GM12872 (cell line): ENCODE results near the gene THOC1.

Experiments used
- CTCF ChIP-seq: IDR thresholded peaks from 3 replicates; pipeline ENCODE4 v1.5.1; 2011; ENCODE audit warnings: low read depth, mild to moderate bottlenecking, low read length, moderate library complexity; ENCODE audit not compliant: insufficient read depth

THOC1 gene

GRCh38 chr18:195651-196050 lies 72.2 kb downstream of the THOC1 start:
- TF ChIP-seq CTCF = no peak

GRCh38 chr18:192801-193200 lies 75.0 kb downstream of the THOC1 start:
- no peak for TF ChIP-seq CTCF

- TF ChIP-seq CTCF = no peak
Measured at GRCh38 chr18:191725-192124, 76.1 kb downstream of the THOC1 start.

GRCh38 chr18:189254-189653 lies 78.6 kb downstream of the THOC1 start:
- no peak for TF ChIP-seq CTCF

- TF ChIP-seq CTCF = no peak
Measured at GRCh38 chr18:183769-184168, 84.1 kb downstream of the THOC1 start.

- no peak for TF ChIP-seq CTCF
Measured at GRCh38 chr18:181711-182110, 86.1 kb downstream of the THOC1 start.

- no peak for TF ChIP-seq CTCF
Measured at GRCh38 chr18:179499-179898, 88.3 kb downstream of the THOC1 start.

- TF ChIP-seq CTCF = no peak
Measured at GRCh38 chr18:172361-172760, 95.5 kb downstream of the THOC1 start.
